ENCODE data around the gene KRTAP1-3. TPM values are rescaled to one million over a fixed set of nuclear protein-coding genes. Genes with fewer than 3 reads are reported as not detected.
"Not testable (repeated sequence)": the region's sequence is repeated elsewhere in the genome, so short reads cannot be mapped to it uniquely, and the experiment has no call there.

Gene KRTAP1-3
- total RNA-seq, 2 experiments from 2014 or later, result not detected

GRCh38 chr17:41012326-41013120, 22.2 kb downstream of the KRTAP1-3 start:
- H3K4me3 Mint-ChIP-seq, result no peak overlapping the region
- H3K36me3 Mint-ChIP-seq (ENCODE audit: low read depth), result no peaks in the 10 kb centered on the region
- H3K4me1 Mint-ChIP-seq, result no peaks in the 10 kb centered on the region
- DNase-seq, result no peak
- H3K27ac Mint-ChIP-seq, result no peak overlapping the region
- ChIA-PET CTCF (interaction anchor here (2.0 kb wide), 1 partner anchor 536 kb away, joined by 4 read pairs; no protein-coding TSS in a partner anchor), POLR2A (no interaction called here)
- peaks cover 7% of the 10 kb centered on the region for H3K27me3 Mint-ChIP-seq
- no peaks in the 10 kb centered on the region for H3K9me3 Mint-ChIP-seq

- ChIA-PET CTCF (no interaction called here), POLR2A (no interaction called here)
- H3K4me3 Mint-ChIP-seq, result no peak overlapping the region
- H3K9me3 Mint-ChIP-seq, result no peaks in the 10 kb centered on the region
- H3K27me3 Mint-ChIP-seq, result peaks cover 5% of the 10 kb centered on the region
- no peaks in the 10 kb centered on the region for H3K36me3 Mint-ChIP-seq (ENCODE audit: low read depth)
- no peaks in the 10 kb centered on the region for H3K4me1 Mint-ChIP-seq
- no peak for DNase-seq
- no peak overlapping the region for H3K27ac Mint-ChIP-seq
Measured at GRCh38 chr17:41010441-41010840, 24.2 kb downstream of the KRTAP1-3 start.

- H3K27me3 Mint-ChIP-seq, result peaks cover 5% of the 10 kb centered on the region
- ChIA-PET CTCF (no interaction called here), POLR2A (no interaction called here)
- no peak overlapping the region for H3K4me3 Mint-ChIP-seq
- DNase-seq, result no peak
- H3K4me1 Mint-ChIP-seq, result no peaks in the 10 kb centered on the region
- H3K36me3 Mint-ChIP-seq (ENCODE audit: low read depth), result no peaks in the 10 kb centered on the region
- no peak overlapping the region for H3K27ac Mint-ChIP-seq
- no peaks in the 10 kb centered on the region for H3K9me3 Mint-ChIP-seq
Measured at GRCh38 chr17:41009936-41010335, 24.7 kb downstream of the KRTAP1-3 start.

- Mint-ChIP-seq H3K4me1 (no peaks in the 10 kb centered on the region), H3K27ac (no peak overlapping the region), H3K36me3 (ENCODE audit: low read depth) (no peaks in the 10 kb centered on the region), H3K9me3 (no peaks in the 10 kb centered on the region), H3K27me3 (peaks cover 9% of the 10 kb centered on the region), H3K4me3 (no peak overlapping the region)
- POLR2A ChIA-PET, result no interaction called here
- no peak for DNase-seq
- CTCF ChIA-PET, result no interaction called here
Measured at GRCh38 chr17:41009301-41009760, 25.3 kb downstream of the KRTAP1-3 start.

- CTCF ChIA-PET, result no interaction called here
- no peaks in the 10 kb centered on the region for H3K9me3 Mint-ChIP-seq
- H3K4me3 Mint-ChIP-seq, result no peak within 1 kb of the TSS
- POLR2A ChIA-PET, result no interaction called here
- no peaks in the 10 kb centered on the region for H3K36me3 Mint-ChIP-seq (ENCODE audit: low read depth)
- DNase-seq, result no peak
- no peak within 1 kb of the TSS for H3K27ac Mint-ChIP-seq
- H3K4me1 Mint-ChIP-seq, result no peaks in the 10 kb centered on the region
- H3K27me3 Mint-ChIP-seq, result peaks cover 10% of the 10 kb centered on the region
Measured at GRCh38 chr17:41008811-41009210, 25.9 kb downstream of the KRTAP1-3 start, which contains the start of gene KRTAP3-1. Gene KRTAP3-1 (minus strand): TSS chr17:41009128. CDS start chr17:41009074, 54 bp downstream.

GRCh38 chr17:41004397-41004796, 30.3 kb downstream of the KRTAP1-3 start:
- Mint-ChIP-seq H3K4me1 (no peaks in the 10 kb centered on the region), H3K27me3 (peaks cover 10% of the 10 kb centered on the region), H3K9me3 (no peaks in the 10 kb centered on the region), H3K27ac (no peak overlapping the region), H3K36me3 (ENCODE audit: low read depth) (no peaks in the 10 kb centered on the region), H3K4me3 (no peak overlapping the region)
- ChIA-PET CTCF (no interaction called here), POLR2A (no interaction called here)
- no peak for DNase-seq

- peaks cover 12% of the 10 kb centered on the region for H3K27me3 Mint-ChIP-seq
Measured at GRCh38 chr17:41003926-41004325, 30.7 kb downstream of the KRTAP1-3 start.

GRCh38 chr17:41002814-41003213, 31.9 kb downstream of the KRTAP1-3 start:
- Mint-ChIP-seq H3K27ac (no peak overlapping the region), H3K4me1 (no peaks in the 10 kb centered on the region), H3K4me3 (no peak overlapping the region), H3K27me3 (peaks cover 13% of the 10 kb centered on the region), H3K9me3 (no peaks in the 10 kb centered on the region), H3K36me3 (ENCODE audit: low read depth) (no peaks in the 10 kb centered on the region)
- ChIA-PET POLR2A (no interaction called here), CTCF (no interaction called here)
- no peak for DNase-seq

More at GRCh38 chr17:41003926-41004325, 30.7 kb downstream of the KRTAP1-3 start:
- no peak overlapping the region for H3K4me3 Mint-ChIP-seq
- no peak for DNase-seq
- H3K4me1 Mint-ChIP-seq, result no peaks in the 10 kb centered on the region
- ChIA-PET POLR2A (no interaction called here), CTCF (no interaction called here)
- H3K27ac Mint-ChIP-seq, result no peak overlapping the region
- no peaks in the 10 kb centered on the region for H3K9me3 Mint-ChIP-seq
- H3K36me3 Mint-ChIP-seq (ENCODE audit: low read depth), result no peaks in the 10 kb centered on the region

- H3K4me1 Mint-ChIP-seq, result no peaks in the 10 kb centered on the region
- H3K9me3 Mint-ChIP-seq, result no peaks in the 10 kb centered on the region
- CTCF ChIA-PET, result no interaction called here
- no peak overlapping the region for H3K27ac Mint-ChIP-seq
- H3K27me3 Mint-ChIP-seq, result peaks cover 23% of the 10 kb centered on the region
- POLR2A ChIA-PET, result no interaction called here
- H3K4me3 Mint-ChIP-seq, result no peak overlapping the region
- DNase-seq, result no peak
- no peaks in the 10 kb centered on the region for H3K36me3 Mint-ChIP-seq (ENCODE audit: low read depth)
Measured at GRCh38 chr17:41001795-41002194, 32.9 kb downstream of the KRTAP1-3 start.

GRCh38 chr17:40999563-40999962, 35.1 kb downstream of the KRTAP1-3 start, which contains the start of gene KRTAP3-2:
Gene KRTAP3-2 (minus strand): TSS chr17:40999906. CDS start chr17:40999853, 53 bp downstream.
- H3K27ac Mint-ChIP-seq; CTCF ChIA-PET; H3K36me3 Mint-ChIP-seq (ENCODE audit: low read depth); H3K4me3 Mint-ChIP-seq; POLR2A ChIA-PET; H3K4me1 Mint-ChIP-seq; H3K9me3 Mint-ChIP-seq; DNase-seq: not testable (repeated sequence)
- peaks cover 29% of the 10 kb centered on the region for H3K27me3 Mint-ChIP-seq

GRCh38 chr17:40997361-40997760, 37.3 kb downstream of the KRTAP1-3 start:
- POLR2A ChIA-PET, result no interaction called here
- no peak for DNase-seq
- Mint-ChIP-seq H3K4me1 (no peaks in the 10 kb centered on the region), H3K27ac (no peak overlapping the region), H3K27me3 (peaks cover 40% of the 10 kb centered on the region), H3K36me3 (ENCODE audit: low read depth) (no peaks in the 10 kb centered on the region), H3K9me3 (no peaks in the 10 kb centered on the region), H3K4me3 (no peak overlapping the region)
- CTCF ChIA-PET, result no interaction called here

GRCh38 chr17:40996829-40997228, 37.8 kb downstream of the KRTAP1-3 start:
- H3K27ac Mint-ChIP-seq, result no peak overlapping the region
- no peak for DNase-seq
- H3K36me3 Mint-ChIP-seq (ENCODE audit: low read depth), result no peaks in the 10 kb centered on the region
- no peaks in the 10 kb centered on the region for H3K9me3 Mint-ChIP-seq
- ChIA-PET POLR2A (no interaction called here), CTCF (no interaction called here)
- H3K4me1 Mint-ChIP-seq, result no peaks in the 10 kb centered on the region
- no peak overlapping the region for H3K4me3 Mint-ChIP-seq
- peaks cover 43% of the 10 kb centered on the region for H3K27me3 Mint-ChIP-seq

GRCh38 chr17:40995116-40995515, 39.6 kb downstream of the KRTAP1-3 start:
- no peak overlapping the region for H3K27ac Mint-ChIP-seq
- no peaks in the 10 kb centered on the region for H3K36me3 Mint-ChIP-seq (ENCODE audit: low read depth)
- CTCF ChIA-PET, result interaction anchor here (0.6 kb wide), 1 partner anchor 22 kb away, joined by 3 read pairs; no protein-coding TSS in a partner anchor
- H3K27me3 Mint-ChIP-seq, result peaks cover 48% of the 10 kb centered on the region
- no peak overlapping the region for H3K4me3 Mint-ChIP-seq
- no peaks in the 10 kb centered on the region for H3K9me3 Mint-ChIP-seq
- no peak for DNase-seq
- POLR2A ChIA-PET, result no interaction called here
- no peaks in the 10 kb centered on the region for H3K4me1 Mint-ChIP-seq

GRCh38 chr17:40993839-40994238, 40.8 kb downstream of the KRTAP1-3 start, which contains the start of gene KRTAP3-3:
Gene KRTAP3-3 (minus strand): TSS chr17:40994164. CDS start chr17:40994097, 67 bp downstream.
- no peaks in the 10 kb centered on the region for H3K36me3 Mint-ChIP-seq (ENCODE audit: low read depth)
- peaks cover 49% of the 10 kb centered on the region for H3K27me3 Mint-ChIP-seq
- H3K4me1 Mint-ChIP-seq, result no peaks in the 10 kb centered on the region
- H3K27ac Mint-ChIP-seq, result no peak within 1 kb of the TSS
- H3K9me3 Mint-ChIP-seq, result no peaks in the 10 kb centered on the region
- no peak within 1 kb of the TSS for H3K4me3 Mint-ChIP-seq
- ChIA-PET POLR2A (no interaction called here), CTCF (no interaction called here)
- DNase-seq, result no peak

Measured in activated CD4-positive, alpha-beta memory T cell treated with anti-CD3 and anti-CD28 coated beads, Interleukin-2, amount 10 ng/mL, durations not matched to agents 7 days and 5 days (primary cell).